HG02981 (cell line): Measurements from ENCODE around the gene TBX1.
"Not testable (repeated sequence)": the region's sequence is repeated elsewhere in the genome, so short reads cannot be mapped to it uniquely, and the experiment has no call there.

ENCODE experiments used
- ATAC-seq: cut with Tn5 transposase; IDR thresholded peaks from one replicate; pipeline ENCODE4 v1.9.1; 2021; ENCODE audit warnings: mild to moderate bottlenecking, moderate library complexity; ENCODE audit not compliant: unreplicated experiment

The TBX1 gene

DNA sequence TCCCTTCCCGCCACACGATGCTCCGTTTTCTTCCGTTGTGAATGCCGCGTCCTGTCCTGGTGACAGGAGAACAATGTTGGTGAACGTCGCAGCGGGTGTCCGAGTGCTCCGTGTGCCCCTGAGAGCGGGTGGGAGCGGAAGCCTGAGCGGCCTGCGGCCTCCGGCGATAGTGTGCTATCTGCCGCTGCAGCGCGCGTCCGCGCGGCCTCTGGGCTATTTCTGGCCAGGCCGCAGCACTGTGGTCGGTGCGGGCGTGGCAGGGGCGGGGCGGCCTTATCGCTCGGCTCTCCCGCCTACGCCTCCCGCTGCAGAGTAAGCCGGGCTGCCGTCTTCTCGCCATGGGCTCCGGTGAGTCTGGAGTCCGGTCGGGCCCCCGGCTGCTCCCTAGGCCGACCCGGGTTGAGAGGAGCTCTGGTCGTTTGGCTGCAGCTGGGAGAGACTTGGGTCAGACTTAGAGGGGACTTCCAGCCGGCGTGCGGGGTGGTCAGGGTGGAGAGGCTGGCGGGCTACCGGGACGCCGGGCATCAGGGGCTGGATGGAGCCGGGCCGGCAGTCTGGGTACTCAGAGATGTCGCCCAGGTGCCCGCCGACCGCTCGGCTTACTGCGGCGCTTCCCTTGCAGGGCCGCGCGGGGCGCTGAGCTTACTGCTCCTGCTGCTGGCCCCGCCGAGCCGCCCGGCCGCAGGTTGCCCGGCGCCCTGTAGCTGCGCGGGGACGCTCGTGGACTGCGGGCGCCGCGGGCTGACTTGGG is 37.2 kb upstream of the TBX1 start, which contains the start of gene GP1BB:
GP1BB (plus strand) TSS at position 308 of the 751 bp plus-strand sequence; CDS start at position 339, 31 bp downstream.
- no peak for ATAC-seq

DNA sequence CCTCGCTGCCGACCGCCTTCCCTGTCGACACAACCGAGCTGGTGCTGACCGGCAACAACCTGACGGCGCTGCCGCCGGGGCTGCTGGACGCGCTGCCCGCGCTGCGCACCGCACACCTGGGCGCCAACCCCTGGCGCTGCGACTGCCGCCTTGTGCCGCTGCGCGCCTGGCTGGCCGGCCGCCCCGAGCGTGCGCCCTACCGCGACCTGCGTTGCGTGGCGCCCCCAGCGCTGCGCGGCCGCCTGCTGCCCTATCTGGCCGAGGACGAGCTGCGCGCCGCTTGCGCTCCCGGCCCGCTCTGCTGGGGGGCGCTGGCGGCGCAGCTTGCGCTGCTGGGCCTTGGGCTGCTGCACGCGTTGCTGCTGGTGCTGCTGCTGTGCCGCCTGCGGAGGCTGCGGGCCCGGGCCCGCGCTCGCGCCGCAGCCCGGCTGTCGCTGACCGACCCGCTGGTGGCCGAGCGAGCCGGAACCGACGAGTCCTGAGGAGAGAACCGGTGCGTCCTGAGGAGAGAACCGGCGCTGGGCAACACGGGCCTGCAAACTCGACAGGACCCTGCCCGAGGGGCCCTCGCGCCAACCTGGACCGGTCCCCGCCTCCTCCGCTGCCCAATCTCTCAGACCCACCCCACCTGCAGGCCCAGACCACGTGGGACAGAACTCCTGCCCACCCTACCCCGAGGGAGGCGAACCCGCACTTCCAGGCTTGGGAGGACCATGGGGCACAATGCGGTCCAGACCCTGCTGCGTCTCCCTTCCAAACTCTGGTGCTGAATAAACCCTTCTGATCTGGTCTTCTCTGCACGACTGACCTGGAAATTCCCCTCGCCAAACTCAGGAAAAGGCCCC is 36.4 kb upstream of the TBX1 start:
- ATAC-seq: no peak

DNA sequence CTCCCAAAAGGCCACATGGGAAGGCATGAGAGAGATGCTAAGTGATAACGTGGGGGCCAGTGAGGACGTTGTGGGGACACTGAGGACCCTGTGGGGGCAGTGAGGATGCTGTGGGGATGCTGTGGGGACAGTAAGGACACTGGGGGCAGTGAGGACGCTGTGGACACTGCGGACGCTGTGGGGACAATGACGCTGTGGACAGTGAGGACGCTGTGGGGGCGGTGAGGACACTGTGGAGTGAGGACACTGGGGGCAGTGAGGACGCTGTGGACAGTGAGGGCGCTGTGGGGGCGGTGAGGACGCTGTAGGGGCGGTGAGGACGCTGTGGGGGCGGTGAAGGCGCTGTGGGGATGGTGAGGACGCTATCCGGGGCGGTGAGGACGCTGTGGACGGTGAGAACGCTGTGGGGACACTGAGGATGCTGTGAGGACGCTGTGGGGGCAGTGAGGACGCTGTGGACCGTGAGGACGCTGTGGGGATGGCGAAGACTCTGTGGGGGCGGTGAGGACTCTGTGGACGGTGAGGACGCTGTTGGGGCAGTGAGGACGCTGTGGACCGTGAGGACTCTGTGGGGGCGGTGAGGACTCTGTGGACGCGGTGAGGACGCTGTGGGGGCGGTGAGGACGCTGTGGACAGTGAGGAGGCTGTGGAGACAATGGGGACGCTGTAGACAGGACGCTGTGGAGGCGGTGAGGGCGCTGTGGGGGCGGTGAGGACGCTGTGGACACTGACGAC is 35.5 kb upstream of the TBX1 start:
- no peak for ATAC-seq

DNA sequence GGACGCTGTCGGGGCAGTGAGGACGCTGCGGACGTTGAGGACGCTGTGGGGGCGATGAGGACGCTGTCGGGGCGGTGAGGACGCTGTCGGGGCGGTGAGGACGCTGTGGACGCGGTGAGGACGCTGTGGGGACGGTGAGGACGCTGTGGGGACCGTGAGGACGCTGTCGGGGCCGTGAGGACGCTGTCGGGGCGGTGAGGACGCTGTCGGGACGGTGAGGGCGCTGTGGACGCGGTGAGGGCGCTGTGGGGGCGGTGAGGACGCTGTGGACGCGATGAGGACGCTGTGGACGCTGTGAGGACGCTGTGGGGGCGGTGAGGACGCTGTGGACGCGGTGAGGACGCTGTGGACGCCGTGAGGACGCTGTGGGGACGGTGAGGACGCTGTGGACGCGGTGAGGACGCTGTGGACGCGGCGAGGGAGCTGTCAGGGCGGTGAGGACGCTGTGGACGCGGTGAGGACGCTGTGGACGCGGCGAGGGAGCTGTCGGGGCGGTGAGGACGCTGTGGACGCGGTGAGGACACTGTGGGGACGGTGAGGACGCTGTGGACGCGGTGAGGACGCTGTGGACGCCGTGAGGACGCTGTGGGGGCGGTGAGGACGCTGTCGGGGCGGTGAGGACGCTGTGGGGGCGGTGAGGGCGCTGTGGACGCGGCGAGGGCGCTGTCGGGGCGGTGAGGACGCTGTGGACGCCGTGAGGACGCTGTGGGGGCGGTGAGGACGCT is 34.4 kb upstream of the TBX1 start:
- ATAC-seq: not testable (repeated sequence)

DNA sequence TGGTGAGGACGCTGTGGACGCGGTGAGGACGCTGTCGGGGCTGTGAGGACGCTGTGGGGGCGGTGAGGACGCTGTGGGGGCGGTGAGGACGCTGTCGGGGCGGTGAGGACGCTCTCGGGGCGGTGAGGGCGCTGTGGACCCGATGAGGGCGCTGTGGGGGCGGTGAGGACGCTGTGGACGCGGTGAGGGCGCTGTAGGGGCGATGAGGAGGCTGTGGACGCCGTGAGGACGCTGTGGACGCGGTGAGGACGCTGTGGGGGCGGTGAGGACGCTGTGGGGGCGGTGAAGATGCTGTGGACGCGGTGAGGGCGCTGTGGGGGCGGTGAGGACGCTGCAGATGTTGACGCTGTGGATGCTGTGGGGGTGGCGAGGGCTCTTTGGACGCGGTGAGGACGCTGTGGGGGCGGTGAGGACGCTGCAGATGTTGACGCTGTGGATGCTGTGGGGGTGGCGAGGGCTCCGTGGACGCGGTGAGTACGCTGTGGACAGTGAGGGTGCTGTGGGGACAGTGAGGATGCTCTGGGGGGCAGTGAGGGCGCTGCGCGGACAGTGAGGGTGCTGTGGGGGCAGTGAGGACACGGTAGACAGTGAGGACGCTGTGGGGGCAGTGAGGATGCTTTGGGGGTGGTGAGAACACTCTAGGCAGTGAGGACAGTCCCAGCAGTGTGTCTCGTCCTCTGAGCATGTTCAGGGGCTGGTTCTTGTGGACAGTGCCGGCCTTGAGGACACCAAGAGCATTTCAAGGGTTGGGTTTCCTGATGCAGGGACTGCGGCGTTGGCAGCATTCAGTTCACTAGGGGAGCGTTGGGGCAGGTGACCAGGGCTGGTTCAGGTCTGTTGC is 33.0 kb upstream of the TBX1 start:
- no peak for ATAC-seq

DNA sequence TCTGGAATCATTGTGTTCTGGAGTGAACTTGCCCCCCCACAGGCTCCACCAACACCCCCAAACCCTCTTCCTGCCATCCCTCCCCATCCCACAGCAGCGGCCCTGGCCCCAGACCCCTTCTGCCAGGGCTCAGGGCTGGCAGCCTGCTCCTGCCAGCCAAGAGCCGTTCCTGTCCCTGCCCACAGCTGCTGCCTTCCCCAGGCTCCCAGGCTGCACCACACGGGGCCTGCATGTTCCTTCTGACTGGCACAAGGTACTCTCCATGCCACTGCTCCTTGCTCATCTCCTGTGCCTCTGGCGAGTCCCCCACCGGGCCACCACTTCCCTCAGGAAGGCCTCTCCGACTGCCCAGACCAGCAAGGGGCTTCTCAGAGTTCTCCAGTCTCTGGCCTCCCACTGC is 32.3 kb upstream of the TBX1 start:
- ATAC-seq: no peak

DNA sequence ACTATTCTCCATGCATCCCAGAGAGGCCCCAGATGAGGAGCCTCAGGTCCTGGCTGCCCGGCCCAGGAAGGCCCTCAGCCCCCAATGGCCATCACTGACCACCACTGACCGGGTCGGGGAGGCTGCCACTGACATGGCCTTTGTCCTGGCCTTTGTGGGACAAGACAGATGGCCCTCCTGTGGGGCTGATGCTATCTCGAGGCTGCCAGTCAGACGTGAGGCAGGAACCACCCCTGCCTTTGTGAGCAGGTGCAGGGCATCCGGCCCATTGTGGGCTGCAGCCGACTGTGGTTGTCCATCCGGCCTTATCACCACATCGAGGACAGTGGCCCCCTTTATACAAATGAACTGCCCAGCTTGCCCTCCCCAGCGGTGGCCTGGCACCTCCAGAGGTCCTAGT is 31.7 kb upstream of the TBX1 start:
- ATAC-seq: no peak

DNA sequence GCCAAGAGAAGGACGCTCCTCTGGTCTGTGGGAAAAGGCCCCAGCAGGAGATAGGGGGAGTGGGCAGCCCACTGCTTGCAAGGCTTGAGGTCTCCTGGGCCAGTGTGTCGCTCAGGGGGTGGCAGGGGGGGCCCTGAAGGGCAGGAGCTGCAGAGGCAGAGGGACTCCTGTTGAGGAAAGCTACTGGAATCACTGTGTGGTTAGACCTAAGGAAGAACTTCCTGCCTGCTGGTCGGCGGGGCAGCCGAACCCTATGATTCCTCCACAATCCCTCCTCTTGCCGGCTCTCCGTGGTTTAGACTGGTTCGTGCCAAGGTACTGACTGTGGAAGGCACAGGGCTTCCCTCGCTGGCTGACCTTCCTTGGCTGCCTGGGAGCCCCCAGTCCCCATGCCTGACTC is 31.1 kb upstream of the TBX1 start:
- no peak for ATAC-seq

DNA sequence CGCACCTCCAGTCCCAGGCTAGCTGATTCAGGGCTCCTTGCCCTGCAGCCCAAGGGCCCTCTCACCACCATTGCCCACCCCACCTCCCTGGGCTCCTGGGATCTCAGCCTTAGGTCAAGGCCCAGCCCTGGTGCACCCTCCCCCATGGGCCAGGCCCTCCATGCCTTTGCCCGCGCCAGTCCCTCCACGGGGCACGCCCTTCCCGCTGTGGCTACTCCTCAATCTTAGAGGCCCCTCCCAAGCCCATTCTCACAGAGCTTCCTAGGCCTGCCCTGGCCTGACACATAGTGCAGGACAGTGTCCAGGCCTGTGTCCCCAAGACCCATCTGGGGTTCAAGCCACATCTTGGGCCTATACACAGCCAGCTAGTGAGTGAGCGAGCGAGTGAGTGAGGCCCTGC is 30.4 kb upstream of the TBX1 start:
- no peak for ATAC-seq

DNA sequence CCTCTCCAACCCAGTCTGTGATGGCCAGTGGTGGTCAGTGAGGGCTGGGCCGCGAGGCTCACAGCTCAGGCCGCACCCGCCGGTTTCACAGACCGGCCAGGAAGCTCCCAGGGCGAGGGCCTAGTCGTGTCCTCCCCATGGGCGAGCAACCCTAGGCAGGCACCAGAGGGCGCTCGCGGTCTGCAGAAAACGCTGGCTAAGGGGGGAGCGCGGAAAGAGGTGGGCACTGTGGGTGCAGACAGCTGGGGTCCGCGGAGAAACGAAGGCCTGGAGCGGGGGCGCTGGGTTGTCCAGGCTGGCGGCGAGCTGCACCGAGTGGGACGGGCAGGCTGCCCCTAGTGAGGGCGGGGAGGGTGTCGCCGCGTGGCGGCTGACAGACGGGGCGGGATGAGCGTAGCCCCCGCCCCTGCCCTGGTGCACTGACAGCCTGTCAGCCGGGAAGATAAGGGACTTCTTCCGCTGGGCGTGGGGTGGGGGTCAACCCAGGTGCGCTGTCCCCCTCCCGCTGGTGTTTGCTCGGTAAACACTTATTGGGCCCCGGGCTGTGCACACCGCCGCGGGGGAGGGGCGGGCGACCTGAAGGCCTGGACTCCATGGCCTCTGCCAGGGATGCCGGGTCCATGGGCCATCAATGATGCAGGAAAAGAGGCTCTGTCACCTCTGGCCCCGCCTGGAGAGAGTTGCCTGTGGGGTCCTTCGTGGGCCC is 29.8 kb upstream of the TBX1 start:
- ATAC-seq: peak; percentile 56

DNA sequence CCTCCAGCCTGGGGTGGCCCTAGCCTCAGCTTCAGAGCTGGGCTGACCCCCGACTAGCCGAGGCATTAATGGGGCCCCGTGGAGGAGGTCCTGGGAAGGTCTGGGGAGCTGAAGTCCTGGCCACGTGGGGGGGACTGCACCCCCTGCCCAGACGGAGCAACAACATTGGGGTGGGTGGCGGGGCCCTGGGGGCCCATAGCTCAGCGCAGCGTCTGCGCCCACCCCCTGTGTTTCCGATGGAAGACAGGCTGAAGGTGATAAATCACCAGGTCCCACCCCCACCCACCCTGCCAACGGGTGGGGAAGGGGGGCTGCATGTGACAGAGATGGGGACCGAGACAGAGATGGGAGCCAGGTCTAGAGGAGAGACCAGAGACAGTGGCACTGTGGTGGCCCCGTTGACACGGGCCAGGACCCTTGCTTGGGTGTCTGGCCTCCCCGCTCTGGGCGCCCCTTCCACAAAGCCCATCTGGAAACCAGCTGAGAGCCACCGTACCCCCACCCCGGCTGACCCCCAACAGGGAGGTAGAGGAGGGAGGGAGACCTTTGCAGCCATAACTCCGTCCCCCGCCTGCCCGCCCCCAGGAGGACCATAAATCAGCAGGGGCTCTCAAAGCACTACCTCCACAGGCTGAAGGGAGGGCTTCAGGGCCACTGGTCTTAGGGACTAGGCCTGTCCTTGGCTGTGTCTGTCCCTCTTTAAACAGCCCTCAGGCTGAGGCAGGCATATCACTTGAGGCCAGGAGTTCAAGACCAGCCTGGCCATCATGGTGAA is 29.0 kb upstream of the TBX1 start:
- no peak for ATAC-seq

DNA sequence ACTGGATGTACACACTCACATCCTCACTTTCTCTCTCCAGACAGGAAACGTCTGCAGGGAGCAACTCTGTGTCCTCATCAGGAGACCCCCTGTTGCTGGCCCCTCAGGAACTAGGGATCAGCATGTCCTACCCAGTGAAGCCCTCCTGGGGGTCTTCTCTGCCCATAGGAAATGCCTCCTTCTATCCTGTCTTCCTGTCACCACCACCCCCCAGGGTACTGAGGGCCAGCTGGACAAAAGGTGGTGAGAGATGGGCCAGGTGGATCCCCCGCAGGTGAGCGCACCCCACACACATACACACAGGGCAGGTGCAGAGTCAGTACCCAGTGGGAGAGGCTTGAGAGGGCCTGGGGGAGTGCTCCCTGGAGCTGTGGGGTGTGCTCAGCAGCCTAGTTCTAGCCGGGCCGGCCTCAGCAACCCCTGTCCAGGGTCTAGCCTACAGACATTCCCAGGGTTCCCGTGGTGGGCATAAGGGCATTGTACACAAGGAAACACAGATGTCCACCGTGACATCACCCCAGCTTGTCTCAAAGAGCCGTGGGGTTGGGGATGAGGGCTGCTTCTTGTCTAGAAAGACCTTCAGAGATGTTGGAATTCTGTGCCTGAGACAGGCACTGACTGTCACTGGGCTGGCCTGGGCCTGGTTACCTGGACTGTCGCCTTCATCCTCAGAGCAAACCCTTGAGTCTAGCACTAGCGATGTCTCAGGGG is 28.0 kb upstream of the TBX1 start:
- no peak for ATAC-seq

DNA sequence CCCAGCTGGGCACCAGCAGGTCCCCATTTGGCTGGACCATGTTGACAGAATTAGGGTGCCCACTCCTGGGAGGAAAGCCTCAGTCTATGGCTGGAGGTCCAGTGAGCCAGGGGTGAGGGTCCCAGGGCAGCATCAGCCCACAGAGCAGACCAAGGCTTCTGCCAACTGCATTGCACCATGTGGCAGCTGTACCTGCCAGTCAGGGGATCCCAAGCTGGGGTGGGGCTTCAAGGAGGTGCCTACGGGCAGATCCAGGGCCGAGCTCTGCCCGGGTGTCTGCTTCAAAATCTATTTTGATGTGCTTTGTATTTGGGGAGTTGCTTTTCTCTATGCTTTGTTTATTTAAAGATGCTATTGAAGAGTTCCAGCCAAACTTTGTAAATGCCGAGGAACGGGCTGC is 26.8 kb upstream of the TBX1 start:
- ATAC-seq: no peak

DNA sequence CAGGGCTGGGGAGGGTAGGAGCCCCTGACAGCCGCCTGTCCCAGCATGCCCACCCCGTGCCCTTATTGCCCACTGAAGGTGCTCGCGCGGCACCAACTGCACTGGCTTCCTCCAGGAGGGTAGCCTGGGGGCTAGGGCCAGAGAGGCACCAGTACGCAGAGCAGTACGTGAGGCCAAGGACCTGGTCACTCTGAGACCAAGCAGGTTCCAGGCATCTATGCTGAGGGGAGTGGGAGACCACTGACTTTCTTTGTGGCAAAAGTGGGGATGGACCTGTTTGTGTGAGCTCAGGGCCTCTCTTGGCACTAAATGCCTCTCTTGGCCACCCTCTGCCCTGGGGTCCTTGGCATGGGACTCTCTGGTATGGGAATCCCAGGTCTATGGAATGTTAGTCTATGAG is 26.4 kb upstream of the TBX1 start:
- ATAC-seq: no peak

DNA sequence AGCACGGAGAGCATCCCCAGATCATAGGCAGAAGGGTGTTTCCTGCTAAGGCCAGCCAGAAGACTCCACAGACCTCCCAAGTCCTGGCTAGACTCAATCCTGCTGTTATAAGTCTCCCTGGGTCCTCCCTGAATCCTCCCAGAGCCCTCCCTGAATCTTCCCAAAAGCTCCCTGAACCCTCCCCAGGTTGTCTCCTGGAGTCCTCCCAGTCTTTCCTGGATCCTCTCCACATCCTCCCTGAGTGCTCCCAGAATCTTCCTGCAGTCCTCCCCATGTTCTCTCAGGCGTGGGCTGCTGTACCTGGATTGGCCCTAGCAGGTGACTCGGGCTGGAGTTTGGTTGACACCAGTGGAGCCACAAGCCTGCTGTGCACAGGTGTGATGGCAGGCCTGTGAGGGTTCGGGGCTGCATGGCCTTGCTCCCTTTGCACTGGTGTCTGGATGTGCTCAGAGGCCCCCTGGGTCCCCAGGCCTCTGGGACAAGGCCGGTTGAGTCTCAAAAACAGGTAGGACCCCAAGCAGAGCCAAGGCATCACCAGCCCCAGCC is 25.7 kb upstream of the TBX1 start:
- ATAC-seq: no peak

DNA sequence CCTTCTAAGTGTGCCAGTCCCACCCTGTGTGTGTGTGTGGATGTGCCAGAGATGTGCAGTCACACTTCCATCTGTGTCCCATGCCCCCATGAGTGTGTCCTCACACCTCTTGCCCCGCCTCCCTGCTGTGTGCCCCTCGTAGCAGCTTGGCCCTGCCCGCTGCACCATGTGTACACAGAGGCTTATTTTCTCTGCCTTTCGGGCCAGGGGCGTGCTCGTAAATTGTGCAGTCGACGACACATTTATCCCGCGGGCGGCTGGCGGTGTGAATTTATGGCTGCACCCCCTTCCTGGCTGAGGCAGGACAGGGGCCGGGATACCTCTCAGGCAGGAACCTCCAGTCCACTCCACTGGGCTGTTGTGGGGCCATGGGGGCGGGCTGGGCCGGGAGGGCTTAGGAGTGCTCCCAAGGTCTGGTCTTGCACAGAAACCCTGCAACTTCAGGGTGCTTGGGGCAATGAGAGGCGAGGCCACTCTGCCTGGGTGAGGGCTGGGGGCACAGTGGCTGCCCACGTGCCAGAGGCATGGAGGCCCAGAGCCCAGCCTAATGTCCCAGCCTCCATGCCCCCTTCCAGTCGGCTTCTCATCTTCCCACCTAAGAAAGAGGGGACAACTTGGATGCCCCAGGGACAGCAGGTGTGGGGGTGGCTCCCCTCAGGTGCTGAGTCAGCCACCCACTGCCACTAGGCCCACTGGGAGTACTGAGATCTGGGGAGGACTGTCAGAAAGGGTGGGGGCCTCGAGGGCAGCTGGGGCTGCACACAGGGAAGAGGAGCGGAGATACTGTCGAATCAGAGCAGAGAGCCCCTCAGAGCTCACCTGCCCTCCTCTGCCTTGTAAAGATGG is 24.7 kb upstream of the TBX1 start:
- no peak for ATAC-seq
